Lung (tissue), 12 donors: Measurements from ENCODE around the gene EFCAB5. TPM values are rescaled to one million over a fixed set of nuclear protein-coding genes. Genes with fewer than 3 reads are reported as not detected.

Source experiments
- ATAC-seq: fragments of 200-7000 bp; cut with Tn5 transposase; one replicate; pipeline ENCODE4 v1.9.1; 2020; ENCODE audit warnings: moderate number of reproducible peaks; ENCODE audit not compliant: insufficient read depth, low FRiP score
- DNase-seq, 3 donors: peaks; one replicate each; pipeline ENCODE4 v3.0.0-alpha.2; 2013 to 2017
- H3K27ac ChIP-seq, 2 donors: one replicate each; pipeline ENCODE4 v1.5.1; 2013; ENCODE audit warnings: mild to moderate bottlenecking in 2 of 2, moderate library complexity in 2 of 2, control low read depth in 1 of 2, inconsistent platforms in 1 of 2, low read depth in 1 of 2, low read length in 1 of 2
- H3K27me3 ChIP-seq, 3 donors: one replicate each; pipeline ENCODE4 v1.5.1; 2013; ENCODE audit warnings: low read length in 2 of 3; ENCODE audit not compliant: control insufficient read depth in 3 of 3, insufficient read depth in 3 of 3
- H3K36me3 ChIP-seq, 4 donors: one replicate each; pipeline ENCODE4 v1.5.1; 2013; ENCODE audit warnings: low read length in 4 of 4, mild to moderate bottlenecking in 1 of 4, moderate library complexity in 1 of 4; ENCODE audit not compliant: control insufficient read depth in 4 of 4, insufficient read depth in 4 of 4
- H3K4me1 ChIP-seq, 5 donors: one replicate each; pipeline ENCODE4 v1.5.1; 2013; ENCODE audit warnings: low read length in 5 of 5, mild to moderate bottlenecking in 2 of 5, moderate library complexity in 1 of 5; ENCODE audit not compliant: control insufficient read depth in 5 of 5, insufficient read depth in 5 of 5
- H3K4me3 ChIP-seq: one replicate; pipeline ENCODE4 v1.5.1; 2013; ENCODE audit warnings: mild to moderate bottlenecking, control low read depth, moderate library complexity
- H3K9ac ChIP-seq, 2 donors: one replicate each; pipeline ENCODE4 v1.5.1; 2013; ENCODE audit warnings: low read length in 2 of 2, control low read depth in 1 of 2; ENCODE audit not compliant: insufficient read depth in 1 of 2
- H3K9me3 ChIP-seq, 4 donors: one replicate each; pipeline ENCODE4 v1.5.1; 2013; ENCODE audit warnings: low read length in 3 of 4, mild to moderate bottlenecking in 1 of 4, moderate library complexity in 1 of 4; ENCODE audit not compliant: control insufficient read depth in 4 of 4, insufficient read depth in 3 of 4
- WGBS, 2 donors: extraction: QIAGEN DNeasy Blood & Tissue Kit; methylation state at CpG; one replicate each; pipeline ENCODE4 v1.1.7; 2013; 5-methylcytosine and 5-hydroxymethylcytosine counted together
- polyA plus RNA-seq, 2 donors: library from polyadenylated mRNA; stranded (reverse); fragments of 200-250 nt; gene quantifications; one replicate each; pipeline ENCODE4 v1.2.1, GENCODE V29; 2013
- total RNA-seq, 2 donors: library from RNA; depleted of rRNA in 1 of 2; stranded (reverse); fragments of >200 nt in 1 of 2; gene quantifications; one replicate each; pipeline ENCODE4 v1.2.1, GENCODE V29; 2014 to 2021
- TF ChIP-seq, protein P1 (sequence below): IDR thresholded peaks from 2 replicates; pipeline ENCODE4 v1.5.1; 2012; ENCODE audit warnings: mild to moderate bottlenecking; ENCODE audit errors: control extremely low read depth, extremely low read depth
- donor health status: control.
- donor health status: control.
- donor health status: Bipolar disorder and iron deficiency.
- donor health status: healthy.
- donor health status: DM: yes; HTN: yes; CAD: no.

EFCAB5 gene
- total and polyA plus RNA-seq, 4 donors: 0.09 to 2.2 (median 0.42) TPM

DNA sequence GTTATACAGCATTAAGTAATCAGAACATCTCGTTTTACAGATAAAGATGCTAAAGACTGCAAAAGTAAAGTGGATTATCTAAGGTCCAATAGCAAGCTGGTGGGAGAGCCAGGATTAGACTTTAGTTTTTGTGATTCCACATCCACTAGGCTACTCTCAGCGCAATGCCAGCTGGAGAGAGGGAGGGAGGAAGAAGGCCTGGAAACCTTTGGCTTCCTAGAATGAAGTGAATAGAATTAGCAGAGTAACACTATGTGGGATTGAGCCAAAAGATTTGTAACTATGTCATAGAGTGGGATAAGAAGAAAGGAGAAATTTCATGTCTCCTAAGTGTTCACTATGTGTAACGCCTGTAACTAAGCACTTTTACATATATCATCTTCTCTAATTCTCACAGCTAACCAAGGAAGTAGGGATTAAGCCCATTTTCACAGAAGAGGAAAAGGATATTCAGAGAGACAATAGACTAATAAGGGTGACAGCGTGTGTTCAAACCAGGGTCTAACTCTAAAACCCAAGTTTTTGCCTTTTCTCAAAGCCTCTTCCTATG, 149.8 kb downstream of the EFCAB5 start:
- Histone ChIP-seq H3K27me3 (no peaks in the 10 kb centered on the region), H3K27ac (no peak overlapping the region), H3K9me3 (no peaks in the 10 kb centered on the region), H3K4me1 (peaks cover 0 to 2% (median 0%) of the 10 kb centered on the region in 5 donors), H3K9ac (no peak overlapping the region), H3K36me3 (no peaks in the 10 kb centered on the region), H3K4me3 (no peak overlapping the region)
- peak in 2 of 3 donors; percentile 16 to 27 for DNase-seq
- ATAC-seq: no peak
- WGBS, 2 donors: 83 to 91% methylated on average over 4 of the region's 4 CpGs
- TF ChIP-seq, protein P1, sequence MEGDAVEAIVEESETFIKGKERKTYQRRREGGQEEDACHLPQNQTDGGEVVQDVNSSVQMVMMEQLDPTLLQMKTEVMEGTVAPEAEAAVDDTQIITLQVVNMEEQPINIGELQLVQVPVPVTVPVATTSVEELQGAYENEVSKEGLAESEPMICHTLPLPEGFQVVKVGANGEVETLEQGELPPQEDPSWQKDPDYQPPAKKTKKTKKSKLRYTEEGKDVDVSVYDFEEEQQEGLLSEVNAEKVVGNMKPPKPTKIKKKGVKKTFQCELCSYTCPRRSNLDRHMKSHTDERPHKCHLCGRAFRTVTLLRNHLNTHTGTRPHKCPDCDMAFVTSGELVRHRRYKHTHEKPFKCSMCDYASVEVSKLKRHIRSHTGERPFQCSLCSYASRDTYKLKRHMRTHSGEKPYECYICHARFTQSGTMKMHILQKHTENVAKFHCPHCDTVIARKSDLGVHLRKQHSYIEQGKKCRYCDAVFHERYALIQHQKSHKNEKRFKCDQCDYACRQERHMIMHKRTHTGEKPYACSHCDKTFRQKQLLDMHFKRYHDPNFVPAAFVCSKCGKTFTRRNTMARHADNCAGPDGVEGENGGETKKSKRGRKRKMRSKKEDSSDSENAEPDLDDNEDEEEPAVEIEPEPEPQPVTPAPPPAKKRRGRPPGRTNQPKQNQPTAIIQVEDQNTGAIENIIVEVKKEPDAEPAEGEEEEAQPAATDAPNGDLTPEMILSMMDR: no peak

DNA sequence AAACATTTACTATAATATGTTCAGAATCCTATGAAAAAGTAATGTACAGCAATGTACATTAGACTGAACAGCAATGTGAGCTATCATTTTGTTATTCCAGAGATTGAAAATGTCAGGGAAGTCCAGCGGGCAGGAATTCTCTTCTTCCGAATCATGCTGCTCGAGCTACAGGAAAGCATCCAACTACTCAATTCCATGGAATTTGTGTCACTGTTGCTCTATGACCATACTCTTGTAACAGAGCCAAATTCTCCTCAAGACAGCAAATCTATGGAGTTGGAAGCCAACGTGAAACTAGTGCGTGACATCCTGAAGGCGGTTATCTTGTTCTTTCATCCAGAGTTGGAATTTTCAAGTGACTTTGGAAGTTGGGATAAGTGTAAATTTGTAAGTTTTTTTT, 150.3 kb downstream of the EFCAB5 start:
- TF ChIP-seq, protein P1: no peak
- ATAC-seq (no peak), DNase-seq (peak; percentile 18 to 78 (median 75))
- H3K4me3 ChIP-seq: no peak overlapping the region
- no peak overlapping the region for H3K9ac ChIP-seq
- H3K36me3 ChIP-seq: no peaks in the 10 kb centered on the region
- WGBS, 2 donors: 61 to 82% methylated on average over 6 of the region's 6 CpGs
- no peaks in the 10 kb centered on the region for H3K9me3 ChIP-seq
- no peaks in the 10 kb centered on the region for H3K27me3 ChIP-seq
- H3K27ac ChIP-seq: no peak overlapping the region
- H3K4me1 ChIP-seq: peaks cover 0 to 2% (median 0%) of the 10 kb centered on the region in 5 donors

DNA sequence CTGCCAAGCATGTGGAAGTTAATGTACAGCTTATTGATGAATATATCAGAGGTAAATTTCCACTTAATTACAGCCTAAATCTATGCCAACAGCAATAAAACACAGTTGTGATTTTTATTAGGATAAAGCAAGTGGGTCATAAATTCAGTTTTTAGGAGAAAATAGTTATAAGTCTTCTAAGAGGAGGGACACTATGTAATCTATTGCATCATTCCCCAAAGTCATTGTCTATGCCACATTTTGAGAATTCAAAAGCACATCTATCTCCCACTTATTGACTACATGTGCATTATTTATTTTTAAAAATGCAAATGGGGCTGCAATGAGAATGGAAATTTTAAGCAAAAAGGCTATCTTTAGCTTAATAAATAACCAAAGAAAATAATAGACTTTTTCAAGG, 151.5 kb downstream of the EFCAB5 start:
- Histone ChIP-seq H3K4me1 (peaks cover 0 to 2% (median 0%) of the 10 kb centered on the region in 5 donors), H3K27me3 (no peaks in the 10 kb centered on the region), H3K27ac (no peak overlapping the region), H3K9ac (no peak overlapping the region), H3K9me3 (no peaks in the 10 kb centered on the region), H3K4me3 (no peak overlapping the region), H3K36me3 (no peaks in the 10 kb centered on the region)
- ATAC-seq: no peak
- TF ChIP-seq, protein P1: no peak
- no peak for DNase-seq
